Activated naive CD8-positive, alpha-beta T cell treated with anti-CD3 and anti-CD28 coated beads, Interleukin-2, amount 10 ng/mL, durations not matched to agents 7 days and 5 days (primary cell): Measurements from ENCODE around the gene NDUFB6. TPM values are rescaled to one million over a fixed set of nuclear protein-coding genes. Genes with fewer than 3 reads are reported as not detected.
A peak's percentile ranks its signal among the peaks of the same experiment; 100 is the strongest.

Experiments used
- ATAC-seq: fragments of 150-1000 bp; cut with Tn5 transposase; one replicate; pipeline ENCODE4 v1.10.0; 2021; ENCODE audit warnings: low read depth, moderate library complexity
- POLR2A ChIA-PET: fragments of 350-600 bp; sonication (Branson Sonifier 250); formaldehyde crosslinking; loops from one replicate; lab custom pipeline; 2021; ENCODE audit warnings: antibody characterized with exemption; lab: Charles Lee
- DNase-seq: peaks from one replicate; pipeline ENCODE4 v3.0.0; 2021
- H3K27ac Mint-ChIP-seq: one replicate; pipeline ENCODE4 v1.8.0; 2022; ENCODE audit warnings: mild to moderate bottlenecking, mixed read lengths
- H3K27me3 Mint-ChIP-seq: one replicate; pipeline ENCODE4 v1.8.0; 2022; ENCODE audit warnings: mild to moderate bottlenecking, moderate library complexity, mixed read lengths
- H3K36me3 Mint-ChIP-seq: one replicate; pipeline ENCODE4 v1.8.0; 2021; ENCODE audit warnings: mild to moderate bottlenecking, mixed read lengths
- H3K4me1 Mint-ChIP-seq: one replicate; pipeline ENCODE4 v1.8.0; 2021; ENCODE audit warnings: mixed read lengths
- H3K4me3 Mint-ChIP-seq: one replicate; pipeline ENCODE4 v1.8.0; 2022; ENCODE audit warnings: mild to moderate bottlenecking, moderate library complexity, mixed read lengths
- H3K9me3 Mint-ChIP-seq: one replicate; pipeline ENCODE4 v1.8.0; 2021; ENCODE audit warnings: mixed read lengths
- total RNA-seq, 2 experiments: library from RNA; stranded (reverse); gene quantifications; one replicate each; pipeline ENCODE4 v1.2.3, GENCODE V29; 2021

NDUFB6 gene
- total RNA-seq, 2 experiments from 2014 or later: 40.1 to 41.5 TPM

DNA sequence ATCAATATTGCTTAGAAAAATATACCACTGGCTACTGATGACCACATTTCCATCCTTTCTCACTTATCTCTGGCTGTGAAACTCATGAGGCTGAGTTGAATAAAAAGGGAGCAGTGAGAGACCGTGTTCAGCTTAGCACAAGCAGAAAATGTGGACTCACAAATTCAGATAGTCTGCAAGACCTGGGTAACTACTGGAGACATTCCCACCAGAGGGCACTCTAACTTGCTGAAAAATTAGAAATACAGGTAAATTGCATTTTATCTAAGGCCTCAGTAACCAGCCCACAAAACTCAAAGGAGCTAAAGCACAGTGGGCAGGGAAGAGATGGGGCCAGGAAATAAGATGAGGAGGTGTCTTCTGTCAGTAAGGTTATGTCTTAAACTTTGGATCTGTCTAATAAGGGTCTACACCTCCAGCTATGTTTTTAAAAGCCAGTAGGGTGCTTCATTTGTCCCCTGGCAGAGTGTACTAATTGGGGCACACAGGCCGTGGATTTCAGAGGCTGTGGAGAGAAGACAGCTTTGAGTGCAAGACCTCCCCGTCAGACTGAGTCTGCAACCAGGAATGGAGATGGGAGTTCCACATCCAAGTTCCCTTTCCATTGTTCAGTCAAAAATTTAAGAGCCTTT, 8.7 kb upstream of the NDUFB6 start:
- ATAC-seq: no peak
- H3K4me1 Mint-ChIP-seq: peaks cover 6% of the 10 kb centered on the region
- H3K27me3 Mint-ChIP-seq: peaks cover 26% of the 10 kb centered on the region
- H3K9me3 Mint-ChIP-seq: no peaks in the 10 kb centered on the region
- no peak overlapping the region for H3K4me3 Mint-ChIP-seq
- POLR2A ChIA-PET: no interaction called here
- no peak for DNase-seq
- no peaks in the 10 kb centered on the region for H3K36me3 Mint-ChIP-seq
- H3K27ac Mint-ChIP-seq: no peak overlapping the region

DNA sequence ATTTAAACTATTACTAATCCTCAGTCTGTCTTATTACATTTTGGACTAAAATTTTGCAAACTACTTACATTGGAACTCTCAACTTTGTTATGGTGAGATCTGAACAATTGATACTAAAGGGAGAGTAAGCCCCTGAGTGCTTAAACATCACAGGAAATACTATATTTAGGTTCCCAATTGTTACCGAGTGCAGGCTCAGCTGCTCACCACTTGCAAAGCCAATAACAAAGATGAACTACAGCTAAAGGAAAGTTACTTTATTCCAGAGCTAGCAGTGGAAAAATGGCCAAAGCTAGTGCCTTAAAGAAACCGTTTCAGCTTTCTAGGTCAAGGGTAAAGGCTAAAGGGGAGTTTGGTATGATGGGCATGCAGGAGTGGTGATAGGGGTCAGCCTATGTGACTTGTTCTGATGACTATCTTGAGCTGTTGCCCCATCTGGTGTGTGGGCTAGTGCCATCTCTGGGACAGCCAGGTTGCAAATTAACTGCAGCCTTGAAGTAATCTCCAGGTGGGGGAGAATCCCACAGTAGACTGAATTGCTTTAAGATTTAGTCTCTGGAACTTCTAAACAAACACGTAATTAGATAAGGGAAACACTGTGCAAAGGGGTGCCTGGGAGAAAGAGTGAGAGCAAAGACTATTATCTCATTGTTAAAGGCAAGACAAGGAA, 7.8 kb upstream of the NDUFB6 start:
- no peak for ATAC-seq
- no peak for DNase-seq
- POLR2A ChIA-PET: interaction anchor here (1.6 kb wide), 1 partner anchor 202 kb away, joined by 9 read pairs; no protein-coding TSS in a partner anchor
- Mint-ChIP-seq H3K27me3 (peaks cover 23% of the 10 kb centered on the region), H3K27ac (no peak overlapping the region), H3K4me1 (peaks cover 6% of the 10 kb centered on the region), H3K4me3 (no peak overlapping the region), H3K9me3 (no peaks in the 10 kb centered on the region), H3K36me3 (no peaks in the 10 kb centered on the region)

DNA sequence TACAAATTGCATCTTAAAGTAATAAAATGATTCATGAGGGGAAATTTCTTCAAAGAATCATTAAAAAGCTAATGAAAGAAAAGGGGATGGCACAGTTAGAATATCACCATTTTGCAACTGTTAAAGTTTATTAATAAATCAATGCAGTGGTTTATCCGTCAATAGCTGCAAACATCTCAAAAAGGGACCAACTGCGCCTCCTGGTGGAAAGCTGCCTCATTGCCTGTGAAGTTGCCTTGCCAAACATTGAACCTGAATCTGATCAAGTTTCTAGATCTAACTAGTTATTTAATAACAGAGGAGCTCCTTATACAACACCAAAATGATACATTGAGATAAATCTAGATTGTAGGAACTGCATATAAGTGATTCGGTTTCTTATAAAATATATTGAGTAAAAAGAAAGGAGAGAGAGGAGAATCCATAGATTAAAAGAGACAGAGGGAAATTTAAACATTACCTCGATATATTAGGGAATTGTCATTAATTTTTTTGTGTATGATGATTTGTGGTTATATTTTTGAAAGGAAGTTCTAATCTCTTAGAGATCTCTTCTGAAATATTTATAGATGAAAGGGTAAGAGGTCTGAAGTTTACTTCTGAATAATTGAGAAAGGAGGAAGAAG, 6.9 kb upstream of the NDUFB6 start:
- ATAC-seq (no peak), DNase-seq (peak; percentile 76)
- Mint-ChIP-seq H3K27me3 (peaks cover 20% of the 10 kb centered on the region), H3K4me3 (no peak overlapping the region), H3K36me3 (no peaks in the 10 kb centered on the region), H3K9me3 (no peaks in the 10 kb centered on the region), H3K27ac (no peak overlapping the region), H3K4me1 (peaks cover 6% of the 10 kb centered on the region)
- POLR2A ChIA-PET: interaction anchor here (1.6 kb wide), 1 partner anchor 201 kb away, joined by 9 read pairs; no protein-coding TSS in a partner anchor

DNA sequence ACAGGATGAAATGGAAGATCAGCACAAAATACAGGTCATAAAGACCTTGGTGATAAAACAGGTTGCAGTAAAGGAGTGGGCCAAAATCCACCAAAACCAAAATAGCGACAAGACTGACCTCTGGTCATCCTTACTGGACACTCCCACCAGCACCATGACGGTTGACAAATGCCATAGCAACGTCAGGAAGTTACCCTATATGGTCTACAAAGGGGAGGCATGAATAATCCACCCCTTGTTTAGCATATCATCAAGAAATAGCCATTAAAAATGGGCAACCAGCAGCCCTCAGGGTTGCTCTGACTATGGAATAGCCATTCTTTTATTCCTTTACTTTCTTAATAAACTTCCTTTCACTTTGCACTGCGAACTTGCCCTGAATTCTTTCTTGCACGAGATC, 6.0 kb upstream of the NDUFB6 start:
- Mint-ChIP-seq H3K27ac (no peak overlapping the region), H3K9me3 (no peaks in the 10 kb centered on the region), H3K27me3 (peaks cover 18% of the 10 kb centered on the region), H3K36me3 (no peaks in the 10 kb centered on the region), H3K4me1 (peaks cover 8% of the 10 kb centered on the region), H3K4me3 (no peak overlapping the region)
- DNase-seq (no peak), ATAC-seq (no peak)
- POLR2A ChIA-PET: no interaction called here

DNA sequence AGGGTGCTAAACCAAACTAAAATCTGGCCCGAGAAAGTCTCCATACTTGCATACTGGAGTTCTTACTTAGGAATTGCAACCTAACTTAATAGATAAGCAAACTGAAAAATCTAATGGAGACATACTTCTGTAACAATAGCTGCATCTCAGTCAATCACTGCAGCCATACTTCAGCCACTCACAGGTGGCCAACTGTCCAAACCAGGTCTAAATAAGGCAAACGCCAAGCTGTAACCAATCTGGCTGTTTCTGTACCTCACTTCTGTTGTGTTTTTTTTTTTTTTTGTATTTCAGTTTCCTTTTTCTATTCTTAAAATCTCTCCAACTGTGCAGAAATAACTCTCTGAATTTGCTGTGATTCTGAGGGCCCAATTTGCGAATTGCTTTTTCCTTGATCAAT, 4.4 kb upstream of the NDUFB6 start:
- Mint-ChIP-seq H3K9me3 (no peaks in the 10 kb centered on the region), H3K27ac (no peak overlapping the region), H3K4me3 (no peak overlapping the region), H3K36me3 (peaks cover 2% of the 10 kb centered on the region), H3K4me1 (peaks cover 15% of the 10 kb centered on the region), H3K27me3 (peaks cover 18% of the 10 kb centered on the region)
- ATAC-seq (no peak), DNase-seq (no peak)
- POLR2A ChIA-PET: no interaction called here

DNA sequence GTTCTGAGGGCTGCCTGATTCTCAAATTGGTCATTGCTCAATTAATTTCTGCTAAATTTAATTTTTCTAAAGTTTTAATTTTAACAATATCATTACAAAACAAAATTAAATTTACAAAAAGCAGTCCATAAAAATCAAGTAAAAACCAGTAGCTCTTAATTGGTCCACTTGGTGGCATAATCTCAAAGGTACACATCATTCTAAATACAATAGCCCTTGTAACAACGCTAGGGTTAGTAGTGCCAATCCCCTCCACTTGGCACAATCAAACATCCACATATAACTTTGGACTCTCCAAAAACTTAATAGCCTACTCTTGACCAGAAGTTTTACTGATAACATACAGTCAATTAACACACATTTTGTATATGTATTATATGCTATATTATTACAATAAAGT, 1.9 kb upstream of the NDUFB6 start:
- H3K27me3 Mint-ChIP-seq: peaks cover 12% of the 10 kb centered on the region
- POLR2A ChIA-PET: no interaction called here

DNA sequence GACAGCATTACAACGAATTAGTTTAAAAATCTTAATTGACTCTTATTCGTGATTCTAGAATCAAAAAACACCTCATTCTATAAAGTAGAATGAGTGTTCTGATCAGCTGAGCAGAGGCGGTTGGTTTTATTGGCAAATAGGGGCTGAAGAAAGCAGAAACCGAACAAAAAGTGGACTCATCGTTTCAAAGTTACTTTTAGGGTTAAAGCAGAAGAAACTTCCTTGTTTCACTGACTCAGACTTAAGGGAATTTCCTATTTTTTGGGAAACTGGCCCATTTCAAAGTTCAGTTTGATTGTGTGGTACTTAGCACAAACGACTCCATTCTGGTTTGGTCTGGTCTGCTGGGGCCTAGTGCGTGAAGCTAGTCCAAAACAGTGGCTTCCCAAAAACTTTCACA, 862 bp upstream of the NDUFB6 start:
- Mint-ChIP-seq H3K4me3 (peak overlapping the region; percentile 99), H3K27ac (peak overlapping the region; percentile 100), H3K4me1 (peaks cover 18% of the 10 kb centered on the region), H3K36me3 (peaks cover 8% of the 10 kb centered on the region), H3K27me3 (peaks cover 6% of the 10 kb centered on the region), H3K9me3 (no peaks in the 10 kb centered on the region)
- ATAC-seq (no peak), DNase-seq (no peak)
- POLR2A ChIA-PET: interaction anchor here (2.5 to 2.6 kb wide), 2 partner anchors 23 to 189 kb away, joined by 13 to 39 read pairs; partner anchors contain the start of genes ACO1, SMIM27 and TOPORS

More for the DNA sequence above, 1.9 kb upstream of the NDUFB6 start:
- Mint-ChIP-seq H3K27ac (no peak overlapping the region), H3K9me3 (no peaks in the 10 kb centered on the region), H3K4me3 (no peak overlapping the region), H3K4me1 (peaks cover 20% of the 10 kb centered on the region), H3K36me3 (peaks cover 6% of the 10 kb centered on the region)
- no peak for DNase-seq
- ATAC-seq: no peak

DNA sequence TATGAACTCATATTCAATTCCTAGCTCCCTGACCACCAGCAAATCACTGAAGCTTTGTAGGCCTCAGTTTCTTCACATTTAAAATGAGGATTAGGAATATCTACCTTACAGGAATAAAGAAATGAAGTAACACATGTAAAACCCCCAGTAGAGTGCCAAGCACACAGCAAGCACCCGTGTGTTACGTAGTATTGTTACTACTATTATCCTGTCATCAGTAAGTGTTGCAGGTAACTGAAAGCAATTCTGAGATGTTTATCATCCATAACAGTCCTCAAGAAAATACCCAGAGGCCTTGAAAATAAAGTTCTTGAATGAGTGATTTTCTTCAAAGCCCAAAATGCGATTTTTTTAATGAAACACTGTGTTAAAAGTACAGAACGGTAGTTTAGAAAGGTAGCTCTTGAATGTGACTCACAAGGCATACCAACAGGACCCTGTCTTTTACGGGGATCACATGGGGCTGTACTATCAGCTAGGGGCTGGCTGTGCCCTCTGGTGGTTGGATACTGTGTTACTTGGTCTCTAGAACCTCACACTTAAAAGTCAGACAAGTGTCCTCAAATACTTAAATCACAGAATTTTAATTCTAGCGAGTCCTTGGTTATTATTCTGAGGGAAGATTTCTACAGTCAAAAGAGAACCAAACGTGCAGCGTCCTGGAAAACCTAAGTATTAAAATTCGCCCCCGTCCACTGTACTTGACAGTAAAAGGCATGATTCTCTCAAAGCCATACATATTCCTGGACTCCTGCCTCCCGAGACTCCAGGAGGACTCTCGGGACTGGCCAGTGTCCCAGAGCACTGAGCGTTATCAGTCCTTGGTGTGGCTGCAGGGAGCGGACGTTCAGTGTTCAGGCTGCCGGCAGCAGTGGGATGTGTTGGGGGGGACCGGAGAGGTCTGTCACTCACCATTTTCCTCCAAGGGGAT, 725 bp downstream of the NDUFB6 start:
- peak; percentile 84 for ATAC-seq
- peak; percentile 45 for DNase-seq
- POLR2A ChIA-PET: interaction anchor here (0.6 to 2.6 kb wide), 7 partner anchors 9 to 194 kb away, joined by 3 to 39 read pairs (median 4); partner anchors contain the start of genes ACO1, RIGI, SMIM27 and TOPORS
- H3K27me3 Mint-ChIP-seq: no peaks in the 10 kb centered on the region
- H3K27ac Mint-ChIP-seq: peak overlapping the region; percentile 100
- H3K36me3 Mint-ChIP-seq: peaks cover 16% of the 10 kb centered on the region
- peaks cover 18% of the 10 kb centered on the region for H3K4me1 Mint-ChIP-seq
- H3K4me3 Mint-ChIP-seq: peak overlapping the region; percentile 99
- H3K9me3 Mint-ChIP-seq: no peaks in the 10 kb centered on the region

DNA sequence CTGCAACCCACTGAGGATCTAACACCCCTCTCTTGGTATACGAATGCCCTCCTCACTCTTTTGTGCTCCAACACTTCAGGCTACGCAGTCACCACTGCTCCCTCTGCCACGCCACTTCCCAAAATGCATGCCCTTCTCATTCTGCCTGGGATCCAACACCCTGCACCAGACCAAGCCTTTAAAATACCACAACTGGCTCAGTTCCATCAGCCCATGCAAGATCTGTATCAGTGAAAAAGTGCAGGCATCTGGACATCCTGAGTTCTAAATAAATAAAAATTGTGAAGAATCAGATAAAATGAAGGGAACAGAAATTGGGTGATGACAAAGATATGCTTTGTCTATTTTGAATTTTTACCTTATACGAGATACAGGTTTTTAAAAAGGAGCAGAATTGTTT, 2.7 kb downstream of the NDUFB6 start:
- Mint-ChIP-seq H3K4me1 (peaks cover 24% of the 10 kb centered on the region), H3K9me3 (no peaks in the 10 kb centered on the region), H3K4me3 (no peak overlapping the region), H3K27ac (peak overlapping the region; percentile 11), H3K36me3 (peaks cover 22% of the 10 kb centered on the region), H3K27me3 (no peaks in the 10 kb centered on the region)
- no peak for ATAC-seq
- no peak for DNase-seq
- POLR2A ChIA-PET: no interaction called here

DNA sequence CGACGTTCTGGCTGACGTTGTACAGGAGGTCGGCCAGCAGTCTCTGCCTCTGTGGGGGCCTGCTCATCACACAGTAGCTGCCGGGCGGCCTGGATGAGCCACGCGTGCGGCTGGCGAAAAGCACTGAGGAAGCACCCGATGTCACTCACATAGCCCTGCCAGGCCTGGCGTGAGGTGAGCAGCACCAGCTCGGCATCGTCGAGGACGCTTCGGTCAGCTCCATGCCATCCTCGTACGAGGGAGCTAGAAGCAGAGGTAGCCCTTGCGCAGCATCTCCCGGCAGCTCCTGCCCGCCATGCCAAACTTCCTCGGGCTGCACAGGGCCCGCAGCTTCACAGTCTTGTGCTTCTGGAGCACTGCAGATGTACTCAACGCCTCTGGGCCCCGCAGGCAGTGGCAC, 6.2 kb downstream of the NDUFB6 start:
- no peaks in the 10 kb centered on the region for H3K9me3 Mint-ChIP-seq
- DNase-seq: no peak
- H3K27ac Mint-ChIP-seq: no peak overlapping the region
- no peaks in the 10 kb centered on the region for H3K27me3 Mint-ChIP-seq
- no peak overlapping the region for H3K4me3 Mint-ChIP-seq
- peaks cover 17% of the 10 kb centered on the region for H3K4me1 Mint-ChIP-seq
- H3K36me3 Mint-ChIP-seq: peaks cover 24% of the 10 kb centered on the region
- no peak for ATAC-seq
- POLR2A ChIA-PET: interaction anchor here (0.6 to 2.0 kb wide), 2 partner anchors 15 to 419 kb away, joined by 5 to 9 read pairs; partner anchors contain the start of genes SMIM27 and TOPORS

DNA sequence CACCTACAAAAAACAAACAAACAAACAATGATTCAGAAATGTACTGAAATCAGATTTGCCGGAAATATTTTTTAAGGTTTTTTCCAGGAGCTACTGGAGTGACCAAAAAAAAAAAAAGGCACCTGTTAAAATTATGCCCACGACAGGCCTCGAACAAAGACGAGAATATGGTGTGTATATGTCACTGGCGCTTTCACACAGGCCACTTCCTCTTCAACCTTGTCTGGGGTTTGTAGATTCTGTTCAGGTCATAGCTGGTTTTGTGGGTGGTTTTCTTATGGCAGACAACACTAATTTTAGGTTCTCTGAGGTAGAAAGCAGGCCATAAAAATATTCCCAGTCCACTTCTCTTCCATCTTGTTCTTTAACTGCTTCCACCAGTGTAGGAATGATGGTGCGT, 7.0 kb downstream of the NDUFB6 start:
- no peaks in the 10 kb centered on the region for H3K27me3 Mint-ChIP-seq
- POLR2A ChIA-PET: interaction anchor here (0.7 to 2.0 kb wide), 2 partner anchors 10 to 15 kb away, joined by 3 to 9 read pairs; partner anchors contain the start of genes SMIM27 and TOPORS
- H3K4me3 Mint-ChIP-seq: peak overlapping the region; percentile 29
- H3K4me1 Mint-ChIP-seq: peaks cover 19% of the 10 kb centered on the region
- no peak for DNase-seq
- H3K9me3 Mint-ChIP-seq: no peaks in the 10 kb centered on the region
- peaks cover 27% of the 10 kb centered on the region for H3K36me3 Mint-ChIP-seq
- peak overlapping the region; percentile 57 for H3K27ac Mint-ChIP-seq
- ATAC-seq: peak; percentile 63

DNA sequence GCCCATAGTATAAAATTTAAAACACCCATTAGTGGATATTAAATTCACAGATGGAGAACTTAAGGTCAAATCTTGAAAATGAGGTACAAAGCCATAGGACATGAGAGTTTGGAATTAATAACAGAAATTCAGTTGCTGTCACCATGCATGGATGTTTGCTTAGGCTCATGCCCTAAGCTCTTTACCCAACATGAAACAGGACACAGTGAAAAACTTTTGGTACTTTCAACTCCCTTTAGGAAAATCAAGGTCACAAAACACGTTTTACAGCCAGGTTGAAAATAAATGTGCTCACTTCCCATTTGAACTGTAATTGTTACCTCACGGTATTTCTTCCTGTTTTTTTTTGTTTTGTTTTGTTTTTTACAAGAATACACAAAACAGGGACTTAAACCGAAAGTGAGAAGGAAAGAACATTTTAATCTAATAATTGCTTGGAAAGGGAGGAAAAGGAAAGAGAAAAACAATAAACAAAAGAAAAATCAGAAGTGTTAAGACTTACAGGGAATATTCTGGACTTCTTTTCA, 14.5 kb downstream of the NDUFB6 start:
- H3K36me3 Mint-ChIP-seq: peaks cover 20% of the 10 kb centered on the region
- DNase-seq (no peak), ATAC-seq (no peak)
- H3K27ac Mint-ChIP-seq: no peak overlapping the region
- H3K4me3 Mint-ChIP-seq: no peak overlapping the region
- H3K27me3 Mint-ChIP-seq: no peaks in the 10 kb centered on the region
- POLR2A ChIA-PET: no interaction called here
- H3K9me3 Mint-ChIP-seq: no peaks in the 10 kb centered on the region
- peaks cover 17% of the 10 kb centered on the region for H3K4me1 Mint-ChIP-seq
